Activated CD8-positive, alpha-beta memory T cell treated with anti-CD3 and anti-CD28 coated beads for 48 hours (primary cell): Measurements from ENCODE around the gene FRZB.

Experiments used
- DNase-seq, 3 experiments: peaks; one replicate each; pipeline ENCODE4 v3.0.0-alpha.2; 2020; ENCODE audit warnings: low read depth in 2 of 3, low spot score in 2 of 3

Gene FRZB

GRCh38 chr2:182845794-182846417 lies 20.5 kb downstream of the FRZB start:
- DNase-seq = no peak

- no peak for DNase-seq
Observed at GRCh38 chr2:182836451-182836850, 30.0 kb downstream of the FRZB start.

- DNase-seq = no peak
Observed at GRCh38 chr2:182834293-182834692, 32.1 kb downstream of the FRZB start.

- no peak for DNase-seq
Observed at GRCh38 chr2:182833084-182833854, 33.2 kb downstream of the FRZB start.

GRCh38 chr2:182831921-182832320 lies 34.5 kb downstream of the FRZB start:
- no peak for DNase-seq

- DNase-seq = no peak
Observed at GRCh38 chr2:182831101-182831500, 35.3 kb downstream of the FRZB start.

GRCh38 chr2:182827182-182827879 lies 39.1 kb downstream of the FRZB start:
- no peak for DNase-seq

- no peak for DNase-seq
Observed at GRCh38 chr2:182826496-182826895, 39.9 kb downstream of the FRZB start.

GRCh38 chr2:182826064-182826463 lies 40.4 kb downstream of the FRZB start:
- no peak for DNase-seq

- DNase-seq = no peak
Observed at GRCh38 chr2:182824767-182825158, 41.7 kb downstream of the FRZB start.

GRCh38 chr2:182824056-182824766 lies 42.2 kb downstream of the FRZB start:
- no peak for DNase-seq

GRCh38 chr2:182822733-182823132 lies 43.7 kb downstream of the FRZB start:
- DNase-seq = no peak

- no peak for DNase-seq
Observed at GRCh38 chr2:182821182-182821581, 45.3 kb downstream of the FRZB start.

- no peak for DNase-seq
Observed at GRCh38 chr2:182819412-182819811, 47.0 kb downstream of the FRZB start.

- no peak for DNase-seq
Observed at GRCh38 chr2:182818925-182819324, 47.5 kb downstream of the FRZB start.

GRCh38 chr2:182818501-182818900 lies 47.9 kb downstream of the FRZB start:
- DNase-seq = no peak

GRCh38 chr2:182817558-182817957 lies 48.9 kb downstream of the FRZB start:
- no peak for DNase-seq

- no peak for DNase-seq
Observed at GRCh38 chr2:182816866-182817265, 49.6 kb downstream of the FRZB start.

GRCh38 chr2:182814804-182815203 lies 51.6 kb downstream of the FRZB start:
- no peak for DNase-seq

GRCh38 chr2:182814380-182814779 lies 52.1 kb downstream of the FRZB start:
- no peak for DNase-seq

- DNase-seq = no peak
Observed at GRCh38 chr2:182810087-182810486, 56.4 kb downstream of the FRZB start.

GRCh38 chr2:182807319-182807718 lies 59.1 kb downstream of the FRZB start:
- no peak for DNase-seq
